ENCODE data around the gene PICALM. TPM values are rescaled to one million over a fixed set of nuclear protein-coding genes. Genes with fewer than 3 reads are reported as not detected.

The PICALM gene
- total RNA-seq, 1 donor from 2014 or later, result 218 TPM

GRCh38 chr11:85946221-85946620 lies 122.7 kb downstream of the PICALM start:
- H3K4me3 ChIP-seq (ENCODE audit: low read depth, low read length), result no peak overlapping the region
- DNase-seq (ENCODE audit: low read depth), result no peak

GRCh38 chr11:85945788-85946187 lies 123.1 kb downstream of the PICALM start:
- no peak for TF ChIP-seq CTCF (conservative IDR thresholded peaks at IDR 0.05; ENCODE audit: low read depth, low read length)
- H3K4me3 ChIP-seq (ENCODE audit: low read depth, low read length), result no peak overlapping the region
- DNase-seq (ENCODE audit: low read depth), result no peak

More at GRCh38 chr11:85946221-85946620, 122.7 kb downstream of the PICALM start:
- no peak for TF ChIP-seq CTCF (conservative IDR thresholded peaks at IDR 0.05; ENCODE audit: low read depth, low read length)

- no peak overlapping the region for H3K4me3 ChIP-seq (ENCODE audit: low read depth, low read length)
- no peak for DNase-seq (ENCODE audit: low read depth)
- no peak for TF ChIP-seq CTCF (conservative IDR thresholded peaks at IDR 0.05; ENCODE audit: low read depth, low read length)
Measured at GRCh38 chr11:85945296-85945695, 123.6 kb downstream of the PICALM start.

GRCh38 chr11:85941380-85941973 lies 127.4 kb downstream of the PICALM start:
- H3K4me3 ChIP-seq (ENCODE audit: low read depth, low read length), result no peak overlapping the region
- DNase-seq (ENCODE audit: low read depth), result no peak
- peak; percentile 76 for TF ChIP-seq CTCF (conservative IDR thresholded peaks at IDR 0.05; ENCODE audit: low read depth, low read length)

- no peak for TF ChIP-seq CTCF (conservative IDR thresholded peaks at IDR 0.05; ENCODE audit: low read depth, low read length)
- no peak for DNase-seq (ENCODE audit: low read depth)
- H3K4me3 ChIP-seq (ENCODE audit: low read depth, low read length), result no peak overlapping the region
Measured at GRCh38 chr11:85939099-85940015, 129.5 kb downstream of the PICALM start.

- TF ChIP-seq CTCF (conservative IDR thresholded peaks at IDR 0.05; ENCODE audit: low read depth, low read length), result no peak
- no peak overlapping the region for H3K4me3 ChIP-seq (ENCODE audit: low read depth, low read length)
- no peak for DNase-seq (ENCODE audit: low read depth)
Measured at GRCh38 chr11:85937835-85938234, 131.0 kb downstream of the PICALM start.

Data from epithelial cell of proximal tubule (primary cell).